Liver (tissue), 9 donors: ENCODE results near the gene SMIM23. TPM values are rescaled to one million over a fixed set of nuclear protein-coding genes. Genes with fewer than 3 reads are reported as not detected.

ENCODE experiments used
- DNase-seq: peaks from one replicate; pipeline ENCODE4 v3.0.0-alpha.2; 2017; ENCODE audit warnings: low spot score
- H3K27ac ChIP-seq, 2 donors: one replicate each; pipeline ENCODE4 v1.7.0; 2013; ENCODE audit warnings: inconsistent platforms in 2 of 2, low read length in 2 of 2, control low read depth in 1 of 2, low read depth in 1 of 2, mild to moderate bottlenecking in 1 of 2
- H3K27me3 ChIP-seq, 4 donors: one replicate each; pipeline versions ENCODE4 v1.6.1 to v1.7.0; 2013; ENCODE audit warnings: low read length in 3 of 4, inconsistent platforms in 1 of 4, mild to moderate bottlenecking in 1 of 4, moderate library complexity in 1 of 4; ENCODE audit not compliant: control insufficient read depth in 4 of 4, insufficient read depth in 4 of 4
- H3K36me3 ChIP-seq, 4 donors: one replicate each; pipeline versions ENCODE4 v1.6.1 to v1.7.0; 2013; ENCODE audit warnings: low read length in 3 of 4, mild to moderate bottlenecking in 3 of 4, low read depth in 1 of 4, moderate library complexity in 1 of 4; ENCODE audit not compliant: control insufficient read depth in 4 of 4, insufficient read depth in 3 of 4
- H3K4me1 ChIP-seq, 4 donors: one replicate each; pipeline versions ENCODE4 v1.6.1 to v1.7.0; 2013; ENCODE audit warnings: low read length in 3 of 4, mild to moderate bottlenecking in 3 of 4, moderate library complexity in 1 of 4; ENCODE audit not compliant: control insufficient read depth in 4 of 4, insufficient read depth in 4 of 4
- H3K4me3 ChIP-seq, 3 donors: one replicate each; pipeline versions ENCODE4 v1.6.1 to v1.7.0; 2013; ENCODE audit warnings: low read length in 3 of 3, control low read depth in 1 of 3, low read depth in 1 of 3, mild to moderate bottlenecking in 1 of 3
- H3K9ac ChIP-seq, 2 donors: one replicate each; pipeline ENCODE4 v1.7.0; 2013; ENCODE audit warnings: low read length in 2 of 2, mild to moderate bottlenecking in 2 of 2, moderate library complexity in 2 of 2, control low read depth in 1 of 2, low read depth in 1 of 2
- H3K9me3 ChIP-seq, 4 donors: one replicate each; pipeline versions ENCODE4 v1.6.1 to v1.7.0; 2013; ENCODE audit warnings: low read length in 3 of 4; ENCODE audit not compliant: control insufficient read depth in 4 of 4
- EGR1 ChIP-seq, 2 donors: IDR thresholded peaks; 2 replicates each; pipeline ENCODE4 v1.6.1; 2016 to 2018; ENCODE audit warnings: antibody characterized with exemption in 2 of 2, low read depth in 2 of 2
- FOXA1 ChIP-seq: IDR thresholded peaks from 2 replicates; pipeline ENCODE4 v1.6.1; 2016; ENCODE audit warnings: antibody characterized with exemption
- FOXA2 ChIP-seq: IDR thresholded peaks from 2 replicates; pipeline ENCODE4 v1.6.1; 2016; ENCODE audit warnings: antibody characterized with exemption
- GABPA ChIP-seq, 2 donors: IDR thresholded peaks in 1 of 2; conservative IDR thresholded peaks in 1 of 2; 2 replicates each; pipeline ENCODE4 v1.6.1; 2016; ENCODE audit warnings: antibody characterized with exemption in 2 of 2, mild to moderate bottlenecking in 1 of 2, moderate library complexity in 1 of 2
- HNF4A ChIP-seq, 2 donors: conservative IDR thresholded peaks; 2 replicates each; pipeline ENCODE4 v1.6.1; 2016; ENCODE audit warnings: antibody characterized with exemption in 2 of 2, mild to moderate bottlenecking in 2 of 2
- HNF4G ChIP-seq: IDR thresholded peaks from 2 replicates; pipeline ENCODE4 v1.6.1; 2016; ENCODE audit warnings: antibody characterized with exemption
- JUND ChIP-seq, 2 donors: IDR thresholded peaks; 2 replicates each; pipeline ENCODE4 v1.6.1; 2016; ENCODE audit warnings: antibody characterized with exemption in 2 of 2
- NR2F2 ChIP-seq: IDR thresholded peaks from 2 replicates; pipeline ENCODE4 v1.6.1; 2016; ENCODE audit warnings: antibody characterized with exemption
- RAD21 ChIP-seq, 2 donors: IDR thresholded peaks; 2 replicates each; pipeline ENCODE4 v1.6.1; 2016; ENCODE audit warnings: antibody characterized with exemption in 2 of 2, mild to moderate bottlenecking in 2 of 2
- RXRA ChIP-seq, 2 donors: IDR thresholded peaks; 2 replicates each; pipeline ENCODE4 v1.6.1; 2017 to 2018; ENCODE audit warnings: antibody characterized with exemption in 2 of 2, mild to moderate bottlenecking in 1 of 2
- SP1 ChIP-seq: IDR thresholded peaks from 2 replicates; pipeline ENCODE4 v1.6.1; 2018; ENCODE audit warnings: antibody characterized with exemption, mild to moderate bottlenecking
- TAF1 ChIP-seq: conservative IDR thresholded peaks from 2 replicates; pipeline ENCODE4 v1.6.1; 2016; ENCODE audit warnings: antibody characterized with exemption, mild to moderate bottlenecking
- YY1 ChIP-seq: IDR thresholded peaks from 2 replicates; pipeline ENCODE4 v1.6.1; 2016; ENCODE audit warnings: antibody characterized with exemption, mild to moderate bottlenecking
- WGBS: extraction: QIAGEN DNeasy Blood & Tissue Kit; methylation state at CpG from one replicate; pipeline ENCODE4 v1.1.7; 2013; 5-methylcytosine and 5-hydroxymethylcytosine counted together
- polyA plus RNA-seq, 2 donors: library from polyadenylated mRNA; stranded (reverse) in 1 of 2; unstranded in 1 of 2; fragments of 200-250 nt in 1 of 2; fragments of >200 nt in 1 of 2; fragmentation: Nextera tagmentation in 1 of 2; extraction: Ambion mirVana in 1 of 2; gene quantifications; one replicate each; pipeline versions ENCODE4 v1.2.1 to v1.2.3, GENCODE V29; 2013 to 2015
- total RNA-seq, 2 donors: library from RNA; depleted of rRNA; stranded (reverse); fragments of >200 nt; gene quantifications; one replicate each; pipeline ENCODE4 v1.2.3, GENCODE V29; 2014
- TF ChIP-seq, protein P1 (sequence below): IDR thresholded peaks from 2 replicates; pipeline ENCODE4 v1.6.1; 2016; ENCODE audit warnings: antibody characterized with exemption
- TF ChIP-seq, protein P2 (sequence below): IDR thresholded peaks from 2 replicates; pipeline ENCODE4 v1.6.1; 2016; ENCODE audit warnings: antibody characterized with exemption
- TF ChIP-seq, protein P3 (sequence below): IDR thresholded peaks from 2 replicates; pipeline ENCODE4 v1.6.1; 2016; ENCODE audit warnings: antibody characterized with exemption, mild to moderate bottlenecking
- TF ChIP-seq, protein P4 (sequence below): fragments of 150-350 bp; IDR thresholded peaks from 2 replicates; pipeline ENCODE4 v1.5.1; 2017; ENCODE audit warnings: improper control_type of control experiment, low read depth, low read length; ENCODE audit not compliant: missing input control
- TF ChIP-seq, protein P5 (sequence below): IDR thresholded peaks from 2 replicates; pipeline ENCODE4 v1.6.1; 2016; ENCODE audit warnings: antibody characterized with exemption
- donor health status: healthy.
- donor health status: healthy.
- donor health status: healthy.
- donor health status: healthy.
- donor health status: healthy.

SMIM23 gene
- total and polyA plus RNA-seq, 4 donors: not detected

DNA sequence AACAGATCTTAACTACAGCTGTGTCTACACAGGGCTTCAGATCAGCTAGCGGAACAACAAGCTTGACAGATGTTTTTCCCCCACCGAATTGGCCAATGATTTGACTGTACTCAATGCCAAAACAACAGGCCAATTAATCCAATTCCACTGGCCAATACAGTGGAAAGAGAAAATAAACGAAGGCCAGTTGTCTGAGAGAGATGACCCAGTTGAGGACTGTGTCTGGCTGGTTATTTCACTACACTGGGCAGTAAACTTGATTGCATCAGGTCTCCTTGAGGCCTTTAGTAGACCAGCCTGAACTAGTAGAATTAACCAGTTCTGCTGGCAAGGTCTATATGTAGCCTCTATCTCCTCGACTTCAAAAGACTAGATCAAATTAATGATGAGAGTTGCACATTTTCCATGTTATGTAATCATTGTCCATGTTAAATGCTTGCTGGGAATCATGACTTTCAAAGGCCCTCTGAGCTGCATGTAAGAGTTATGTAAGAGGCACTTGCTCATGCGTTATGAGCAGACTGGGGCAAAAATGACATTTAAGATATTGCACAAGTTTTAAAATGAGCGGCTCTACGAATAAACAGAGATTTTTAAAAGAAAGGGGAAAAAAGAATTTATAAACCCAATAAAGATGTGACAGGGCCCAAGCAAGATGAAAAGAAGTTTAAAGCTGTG, 28.3 kb downstream of the SMIM23 start (continued):
- TF ChIP-seq JUND (IDR thresholded peaks at IDR 0.05) (no peak), SP1 (no peak), FOXA1 (no peak), FOXA2 (no peak), HNF4G (no peak)
- TF ChIP-seq, protein P1, sequence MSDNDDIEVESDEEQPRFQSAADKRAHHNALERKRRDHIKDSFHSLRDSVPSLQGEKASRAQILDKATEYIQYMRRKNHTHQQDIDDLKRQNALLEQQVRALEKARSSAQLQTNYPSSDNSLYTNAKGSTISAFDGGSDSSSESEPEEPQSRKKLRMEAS: no peak

DNA sequence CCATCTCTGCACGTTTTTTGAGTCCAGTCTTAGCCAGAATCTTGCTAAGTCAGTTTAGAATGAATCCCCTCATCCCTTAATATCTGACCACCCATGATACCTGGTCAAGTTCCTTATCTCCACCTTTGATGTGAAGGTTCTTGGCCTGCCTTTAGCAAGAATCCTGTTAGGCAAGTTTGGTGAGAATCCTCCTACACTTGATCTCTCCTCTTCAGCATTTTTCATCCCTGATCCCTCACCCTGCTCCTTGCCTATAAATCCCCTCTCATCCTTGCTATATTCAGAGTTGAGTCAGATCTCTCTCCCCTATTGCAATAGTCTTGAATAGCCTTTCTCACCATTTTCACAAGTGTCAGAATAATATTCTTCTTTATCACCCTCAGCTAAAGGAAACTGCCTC, 31.0 kb downstream of the SMIM23 start:
- 29% methylated on average over 1 of the region's 1 CpG for WGBS
- TF ChIP-seq FOXA1 (no peak), HNF4G (no peak), NR2F2 (no peak), GABPA (IDR thresholded peaks at IDR 0.05 in 1 of 2, conservative IDR thresholded peaks at IDR 0.05 in 1 of 2) (no peak), JUND (IDR thresholded peaks at IDR 0.05) (no peak), SP1 (no peak), TAF1 (no peak), RAD21 (IDR thresholded peaks at IDR 0.05) (no peak), RXRA (IDR thresholded peaks at IDR 0.05) (no peak), FOXA2 (no peak), EGR1 (IDR thresholded peaks at IDR 0.05; ENCODE audit: low read depth in 2 of 2) (no peak), YY1 (no peak), HNF4A (conservative IDR thresholded peaks at IDR 0.05) (no peak)
- TF ChIP-seq, protein P2, sequence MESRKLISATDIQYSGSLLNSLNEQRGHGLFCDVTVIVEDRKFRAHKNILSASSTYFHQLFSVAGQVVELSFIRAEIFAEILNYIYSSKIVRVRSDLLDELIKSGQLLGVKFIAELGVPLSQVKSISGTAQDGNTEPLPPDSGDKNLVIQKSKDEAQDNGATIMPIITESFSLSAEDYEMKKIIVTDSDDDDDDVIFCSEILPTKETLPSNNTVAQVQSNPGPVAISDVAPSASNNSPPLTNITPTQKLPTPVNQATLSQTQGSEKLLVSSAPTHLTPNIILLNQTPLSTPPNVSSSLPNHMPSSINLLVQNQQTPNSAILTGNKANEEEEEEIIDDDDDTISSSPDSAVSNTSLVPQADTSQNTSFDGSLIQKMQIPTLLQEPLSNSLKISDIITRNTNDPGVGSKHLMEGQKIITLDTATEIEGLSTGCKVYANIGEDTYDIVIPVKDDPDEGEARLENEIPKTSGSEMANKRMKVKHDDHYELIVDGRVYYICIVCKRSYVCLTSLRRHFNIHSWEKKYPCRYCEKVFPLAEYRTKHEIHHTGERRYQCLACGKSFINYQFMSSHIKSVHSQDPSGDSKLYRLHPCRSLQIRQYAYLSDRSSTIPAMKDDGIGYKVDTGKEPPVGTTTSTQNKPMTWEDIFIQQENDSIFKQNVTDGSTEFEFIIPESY: no peak
- TF ChIP-seq, protein P3, sequence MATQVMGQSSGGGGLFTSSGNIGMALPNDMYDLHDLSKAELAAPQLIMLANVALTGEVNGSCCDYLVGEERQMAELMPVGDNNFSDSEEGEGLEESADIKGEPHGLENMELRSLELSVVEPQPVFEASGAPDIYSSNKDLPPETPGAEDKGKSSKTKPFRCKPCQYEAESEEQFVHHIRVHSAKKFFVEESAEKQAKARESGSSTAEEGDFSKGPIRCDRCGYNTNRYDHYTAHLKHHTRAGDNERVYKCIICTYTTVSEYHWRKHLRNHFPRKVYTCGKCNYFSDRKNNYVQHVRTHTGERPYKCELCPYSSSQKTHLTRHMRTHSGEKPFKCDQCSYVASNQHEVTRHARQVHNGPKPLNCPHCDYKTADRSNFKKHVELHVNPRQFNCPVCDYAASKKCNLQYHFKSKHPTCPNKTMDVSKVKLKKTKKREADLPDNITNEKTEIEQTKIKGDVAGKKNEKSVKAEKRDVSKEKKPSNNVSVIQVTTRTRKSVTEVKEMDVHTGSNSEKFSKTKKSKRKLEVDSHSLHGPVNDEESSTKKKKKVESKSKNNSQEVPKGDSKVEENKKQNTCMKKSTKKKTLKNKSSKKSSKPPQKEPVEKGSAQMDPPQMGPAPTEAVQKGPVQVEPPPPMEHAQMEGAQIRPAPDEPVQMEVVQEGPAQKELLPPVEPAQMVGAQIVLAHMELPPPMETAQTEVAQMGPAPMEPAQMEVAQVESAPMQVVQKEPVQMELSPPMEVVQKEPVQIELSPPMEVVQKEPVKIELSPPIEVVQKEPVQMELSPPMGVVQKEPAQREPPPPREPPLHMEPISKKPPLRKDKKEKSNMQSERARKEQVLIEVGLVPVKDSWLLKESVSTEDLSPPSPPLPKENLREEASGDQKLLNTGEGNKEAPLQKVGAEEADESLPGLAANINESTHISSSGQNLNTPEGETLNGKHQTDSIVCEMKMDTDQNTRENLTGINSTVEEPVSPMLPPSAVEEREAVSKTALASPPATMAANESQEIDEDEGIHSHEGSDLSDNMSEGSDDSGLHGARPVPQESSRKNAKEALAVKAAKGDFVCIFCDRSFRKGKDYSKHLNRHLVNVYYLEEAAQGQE: no peak
- TF ChIP-seq, protein P4, sequence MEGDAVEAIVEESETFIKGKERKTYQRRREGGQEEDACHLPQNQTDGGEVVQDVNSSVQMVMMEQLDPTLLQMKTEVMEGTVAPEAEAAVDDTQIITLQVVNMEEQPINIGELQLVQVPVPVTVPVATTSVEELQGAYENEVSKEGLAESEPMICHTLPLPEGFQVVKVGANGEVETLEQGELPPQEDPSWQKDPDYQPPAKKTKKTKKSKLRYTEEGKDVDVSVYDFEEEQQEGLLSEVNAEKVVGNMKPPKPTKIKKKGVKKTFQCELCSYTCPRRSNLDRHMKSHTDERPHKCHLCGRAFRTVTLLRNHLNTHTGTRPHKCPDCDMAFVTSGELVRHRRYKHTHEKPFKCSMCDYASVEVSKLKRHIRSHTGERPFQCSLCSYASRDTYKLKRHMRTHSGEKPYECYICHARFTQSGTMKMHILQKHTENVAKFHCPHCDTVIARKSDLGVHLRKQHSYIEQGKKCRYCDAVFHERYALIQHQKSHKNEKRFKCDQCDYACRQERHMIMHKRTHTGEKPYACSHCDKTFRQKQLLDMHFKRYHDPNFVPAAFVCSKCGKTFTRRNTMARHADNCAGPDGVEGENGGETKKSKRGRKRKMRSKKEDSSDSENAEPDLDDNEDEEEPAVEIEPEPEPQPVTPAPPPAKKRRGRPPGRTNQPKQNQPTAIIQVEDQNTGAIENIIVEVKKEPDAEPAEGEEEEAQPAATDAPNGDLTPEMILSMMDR: no peak
- TF ChIP-seq, protein P5, sequence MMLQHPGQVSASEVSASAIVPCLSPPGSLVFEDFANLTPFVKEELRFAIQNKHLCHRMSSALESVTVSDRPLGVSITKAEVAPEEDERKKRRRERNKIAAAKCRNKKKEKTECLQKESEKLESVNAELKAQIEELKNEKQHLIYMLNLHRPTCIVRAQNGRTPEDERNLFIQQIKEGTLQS: no peak
- TF ChIP-seq, protein P1: no peak
- DNase-seq: no peak
- Histone ChIP-seq H3K4me1 (no peaks in the 10 kb centered on the region), H3K36me3 (no peaks in the 10 kb centered on the region), H3K27ac (no peak overlapping the region), H3K4me3 (no peak overlapping the region), H3K9ac (no peak overlapping the region), H3K27me3 (no peaks in the 10 kb centered on the region), H3K9me3 (peaks cover 0 to 4% (median 0%) of the 10 kb centered on the region in 4 donors)
